Iris pigment epithelial cell (primary cell): ENCODE results near the gene FRAT1.

Source experiments
- DNase-seq: peaks from one replicate; pipeline ENCODE4 v3.0.0-alpha.2; 2011; ENCODE audit warnings: low read depth

FRAT1 gene

GRCh38 chr10:97367126-97367649, 48.1 kb downstream of the FRAT1 start:
- DNase-seq = no peak
